B cell (primary cell): ENCODE measurements around the gene TMEM154. TPM values are rescaled to one million over a fixed set of nuclear protein-coding genes. Genes with fewer than 3 reads are reported as not detected.

Experiments
- ATAC-seq: fragments of 200-7000 bp; cut with Tn5 transposase; one replicate; pipeline ENCODE4 v1.10.0; 2021; ENCODE audit warnings: low read depth, mild to moderate bottlenecking, moderate number of reproducible peaks, moderate library complexity
- CTCF ChIA-PET: fragments of 350-600 bp; sonication (Branson Sonifier 250); formaldehyde crosslinking; loops from one replicate; lab custom pipeline; 2021; ENCODE audit warnings: antibody characterized with exemption, inconsistent platforms; lab: Charles Lee
- POLR2A ChIA-PET: fragments of 350-600 bp; sonication (Branson Sonifier 250); formaldehyde crosslinking; loops from one replicate; lab custom pipeline; 2021; ENCODE audit warnings: antibody characterized with exemption; lab: Charles Lee
- DNase-seq: peaks from one replicate; pipeline ENCODE4 v3.0.0; 2013
- H2AFZ ChIP-seq: 2 replicates; pipeline ENCODE4 v1.6.1; 2012; ENCODE audit warnings: mild to moderate bottlenecking, low read depth, low read length; ENCODE audit not compliant: insufficient read depth, poor library complexity, severe bottlenecking
- H3K27ac ChIP-seq, 2 donors: 1 replicate in 1 of 2; 2 replicates in 1 of 2; pipeline ENCODE4 v1.5.1; 2012 to 2013; ENCODE audit warnings: low read length in 2 of 2, mild to moderate bottlenecking in 2 of 2, moderate library complexity in 1 of 2
- H3K27me3 ChIP-seq, 4 experiments: fragments of 200-600 bp in 1 of 4; sonication (generic) in 1 of 4; replicated peaks in 1 of 4; 1 replicate in 2 of 4; 2 replicates in 2 of 4; pipeline versions ENCODE4 v1.6.1 to v1.7.0; 2013 to 2016; ENCODE audit warnings: low read length in 3 of 4, mild to moderate bottlenecking in 2 of 4, mixed read lengths in 1 of 4, moderate library complexity in 1 of 4; ENCODE audit not compliant: insufficient read depth in 4 of 4, control insufficient read depth in 3 of 4; ENCODE audit errors: control extremely low read depth in 1 of 4
- H3K36me3 ChIP-seq, 2 experiments: replicated peaks in 1 of 2; 1 replicate in 1 of 2; 2 replicates in 1 of 2; pipeline versions ENCODE4 v1.6.1 to v1.7.1; 2013; ENCODE audit warnings: low read length in 1 of 2; ENCODE audit not compliant: insufficient read depth in 2 of 2, control insufficient read depth in 1 of 2; ENCODE audit errors: control extremely low read depth in 1 of 2, extremely low read depth in 1 of 2
- H3K4me1 ChIP-seq, 2 donors: fragments of 200-600 bp in 1 of 2; sonication (generic) in 1 of 2; 1 replicate in 1 of 2; 2 replicates in 1 of 2; pipeline versions ENCODE4 v1.5.1 to v1.6.1; 2013 to 2017; ENCODE audit warnings: low read length in 2 of 2; ENCODE audit not compliant: control insufficient read depth in 2 of 2, insufficient read depth in 2 of 2
- H3K4me2 ChIP-seq: replicated peaks from 2 replicates; pipeline ENCODE3; 2012; ENCODE audit warnings: mild to moderate bottlenecking, low read depth, low read length; ENCODE audit not compliant: poor library complexity, severe bottlenecking
- H3K4me3 ChIP-seq, 5 experiments: fragments of 200-600 bp in 1 of 5; sonication (generic) in 1 of 5; 1 replicate in 3 of 5; 2 replicates in 2 of 5; pipeline versions ENCODE4 v1.5.1 to v1.7.0; 2011 to 2016; ENCODE audit warnings: low read length in 4 of 5, mild to moderate bottlenecking in 4 of 5, low read depth in 2 of 5, control low read depth in 1 of 5, moderate library complexity in 1 of 5; ENCODE audit not compliant: insufficient read depth in 1 of 5; ENCODE audit errors: control extremely low read depth in 1 of 5, extremely low read depth in 1 of 5
- H3K79me2 ChIP-seq: fragments of 200-600 bp; sonication (generic); one replicate; pipeline ENCODE4 v1.6.0; 2016; ENCODE audit warnings: low read length; ENCODE audit not compliant: control insufficient read depth, insufficient read depth
- H3K9ac ChIP-seq: fragments of 200-600 bp; sonication (generic); 2 replicates; pipeline ENCODE4 v1.6.1; 2017; ENCODE audit warnings: mild to moderate bottlenecking, low read length, moderate library complexity
- H3K9me3 ChIP-seq, 3 donors: one replicate each; pipeline versions ENCODE4 v1.6.1 to v1.7.1; 2013; ENCODE audit warnings: low read length in 2 of 3; ENCODE audit not compliant: control insufficient read depth in 2 of 3, insufficient read depth in 1 of 3; ENCODE audit errors: control extremely low read depth in 1 of 3
- H4K20me1 ChIP-seq: 2 replicates; pipeline ENCODE4 v1.6.0; 2012; ENCODE audit warnings: mild to moderate bottlenecking, low read length; ENCODE audit not compliant: insufficient read depth, control insufficient read depth, poor library complexity, severe bottlenecking
- H3K27ac Mint-ChIP-seq: one replicate; pipeline ENCODE4 v1.8.0; 2021; ENCODE audit warnings: mixed read lengths
- H3K27me3 Mint-ChIP-seq: one replicate; pipeline ENCODE4 v1.8.0; 2021; ENCODE audit warnings: mixed read lengths
- H3K4me1 Mint-ChIP-seq: one replicate; pipeline ENCODE4 v1.8.0; 2021; ENCODE audit warnings: mixed read lengths
- H3K4me3 Mint-ChIP-seq: one replicate; pipeline ENCODE4 v1.8.0; 2021; ENCODE audit warnings: mixed read lengths
- H3K9me3 Mint-ChIP-seq: one replicate; pipeline ENCODE4 v1.8.0; 2022; ENCODE audit warnings: mixed read lengths; ENCODE audit not compliant: insufficient read depth
- EZH2 ChIP-seq: IDR thresholded peaks from 2 replicates; pipeline ENCODE4 v1.6.1; 2012; ENCODE audit warnings: borderline replicate concordance, low read depth, mild to moderate bottlenecking, moderate library complexity, low read length; ENCODE audit not compliant: insufficient read depth, poor library complexity, severe bottlenecking
- WGBS: methylation state at CpG from one replicate; pipeline ENCODE4 v1.1.5; 2013; ENCODE audit warnings: missing lambda C conversion rate; ENCODE audit not compliant: insufficient coverage; 5-methylcytosine and 5-hydroxymethylcytosine counted together
- intact Hi-C: fragments of 100-400 bp; cut with micrococcal nuclease; formaldehyde crosslinking; loops from one replicate; pipeline ENCODE4 v1.10.0; 2022
- polyA plus RNA-seq: library from polyadenylated mRNA; depleted of rRNA; stranded (reverse); fragments of >200 nt; gene quantifications from 2 replicates; pipeline ENCODE4 v1.2.3, GENCODE V29; 2012
- total RNA-seq, 2 donors: library from RNA; stranded (reverse); fragments of 120-200 nt in 1 of 2; gene quantifications; 1 replicate in 1 of 2; 2 replicates in 1 of 2; pipeline versions ENCODE4 v1.2.3 to v1.2.4, GENCODE V29; 2013 to 2022
- TF ChIP-seq, protein P1 (sequence below): fragments of 200-600 bp; IDR thresholded peaks from one replicate; pipeline ENCODE4 v1.8.0; 2022; ENCODE audit warnings: antibody characterized with exemption, mild to moderate bottlenecking

The TMEM154 gene
- total and polyA plus RNA-seq, 2 donors (not counting 1 experiment from before 2014, with no cell fraction given): 20.1 to 99.1 TPM

GRCh38 chr4:152618971-152619370, 60.8 kb downstream of the TMEM154 start:
- Histone ChIP-seq H3K4me1 (no peaks in the 10 kb centered on the region), H3K9ac (no peak overlapping the region), H3K4me3 (no peak overlapping the region), H3K36me3 (no peaks in the 10 kb centered on the region), H2AFZ (no peak overlapping the region), H3K9me3 (no peaks in the 10 kb centered on the region), H3K27me3 (no peaks in the 10 kb centered on the region), H3K4me2 (no peak overlapping the region), H4K20me1 (no peaks in the 10 kb centered on the region), H3K27ac (no peak overlapping the region), H3K79me2 (no peaks in the 10 kb centered on the region)
- WGBS: 95% methylated on average over 2 of the region's 4 CpGs
- TF ChIP-seq EZH2: no peak
- TF ChIP-seq, protein P1, sequence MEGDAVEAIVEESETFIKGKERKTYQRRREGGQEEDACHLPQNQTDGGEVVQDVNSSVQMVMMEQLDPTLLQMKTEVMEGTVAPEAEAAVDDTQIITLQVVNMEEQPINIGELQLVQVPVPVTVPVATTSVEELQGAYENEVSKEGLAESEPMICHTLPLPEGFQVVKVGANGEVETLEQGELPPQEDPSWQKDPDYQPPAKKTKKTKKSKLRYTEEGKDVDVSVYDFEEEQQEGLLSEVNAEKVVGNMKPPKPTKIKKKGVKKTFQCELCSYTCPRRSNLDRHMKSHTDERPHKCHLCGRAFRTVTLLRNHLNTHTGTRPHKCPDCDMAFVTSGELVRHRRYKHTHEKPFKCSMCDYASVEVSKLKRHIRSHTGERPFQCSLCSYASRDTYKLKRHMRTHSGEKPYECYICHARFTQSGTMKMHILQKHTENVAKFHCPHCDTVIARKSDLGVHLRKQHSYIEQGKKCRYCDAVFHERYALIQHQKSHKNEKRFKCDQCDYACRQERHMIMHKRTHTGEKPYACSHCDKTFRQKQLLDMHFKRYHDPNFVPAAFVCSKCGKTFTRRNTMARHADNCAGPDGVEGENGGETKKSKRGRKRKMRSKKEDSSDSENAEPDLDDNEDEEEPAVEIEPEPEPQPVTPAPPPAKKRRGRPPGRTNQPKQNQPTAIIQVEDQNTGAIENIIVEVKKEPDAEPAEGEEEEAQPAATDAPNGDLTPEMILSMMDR: no peak
- ChIA-PET CTCF (interaction anchor here (0.9 kb wide), 1 partner anchor 22 kb away, joined by 3 read pairs; no protein-coding TSS in a partner anchor), POLR2A (no interaction called here)
- Mint-ChIP-seq H3K27ac (no peak overlapping the region), H3K4me1 (peaks cover 2% of the 10 kb centered on the region), H3K4me3 (no peak overlapping the region), H3K27me3 (no peaks in the 10 kb centered on the region), H3K9me3 (no peaks in the 10 kb centered on the region)
- intact Hi-C loops: no loop called here
- DNase-seq (no peak), ATAC-seq (no peak)

- peaks cover 2% of the 10 kb centered on the region for H3K4me1 Mint-ChIP-seq
- Histone ChIP-seq H3K4me1 (no peaks in the 10 kb centered on the region), H3K4me2 (no peak overlapping the region), H3K79me2 (no peaks in the 10 kb centered on the region), H3K36me3 (no peaks in the 10 kb centered on the region), H3K9ac (no peak overlapping the region), H3K4me3 (no peak overlapping the region), H4K20me1 (no peaks in the 10 kb centered on the region), H3K27me3 (no peaks in the 10 kb centered on the region), H3K27ac (no peak overlapping the region), H2AFZ (no peak overlapping the region), H3K9me3 (no peaks in the 10 kb centered on the region)
- no peak for ATAC-seq
- intact Hi-C loops: no loop called here
- no CpG with 5 or more reads among the region's 3 CpGs for WGBS
- ChIA-PET POLR2A (no interaction called here), CTCF (no interaction called here)
- TF ChIP-seq EZH2: no peak
- TF ChIP-seq, protein P1: no peak
- no peak overlapping the region for H3K27ac Mint-ChIP-seq
- no peaks in the 10 kb centered on the region for H3K27me3 Mint-ChIP-seq
- H3K9me3 Mint-ChIP-seq: no peaks in the 10 kb centered on the region
- H3K4me3 Mint-ChIP-seq: no peak overlapping the region
- DNase-seq: no peak
Measured at GRCh38 chr4:152616804-152617203, 63.0 kb downstream of the TMEM154 start.
